Activated naive CD8-positive, alpha-beta T cell (primary cell): Measurements from ENCODE around the gene KRT83.

Experiments used
- H3K27ac Mint-ChIP-seq: one replicate; pipeline ENCODE4 v1.8.0; 2021; ENCODE audit warnings: mixed read lengths
- H3K27me3 Mint-ChIP-seq: one replicate; pipeline ENCODE4 v1.8.0; 2021; ENCODE audit warnings: mixed read lengths
- H3K36me3 Mint-ChIP-seq: one replicate; pipeline ENCODE4 v1.8.0; 2021; ENCODE audit warnings: mixed read lengths
- H3K4me1 Mint-ChIP-seq: one replicate; pipeline ENCODE4 v1.8.0; 2021; ENCODE audit warnings: low read depth, mixed read lengths
- H3K4me3 Mint-ChIP-seq: one replicate; pipeline ENCODE4 v1.8.0; 2021; ENCODE audit warnings: mild to moderate bottlenecking, mixed read lengths
- H3K9me3 Mint-ChIP-seq: one replicate; pipeline ENCODE4 v1.8.0; 2021; ENCODE audit warnings: low read depth, mixed read lengths

KRT83 gene

DNA sequence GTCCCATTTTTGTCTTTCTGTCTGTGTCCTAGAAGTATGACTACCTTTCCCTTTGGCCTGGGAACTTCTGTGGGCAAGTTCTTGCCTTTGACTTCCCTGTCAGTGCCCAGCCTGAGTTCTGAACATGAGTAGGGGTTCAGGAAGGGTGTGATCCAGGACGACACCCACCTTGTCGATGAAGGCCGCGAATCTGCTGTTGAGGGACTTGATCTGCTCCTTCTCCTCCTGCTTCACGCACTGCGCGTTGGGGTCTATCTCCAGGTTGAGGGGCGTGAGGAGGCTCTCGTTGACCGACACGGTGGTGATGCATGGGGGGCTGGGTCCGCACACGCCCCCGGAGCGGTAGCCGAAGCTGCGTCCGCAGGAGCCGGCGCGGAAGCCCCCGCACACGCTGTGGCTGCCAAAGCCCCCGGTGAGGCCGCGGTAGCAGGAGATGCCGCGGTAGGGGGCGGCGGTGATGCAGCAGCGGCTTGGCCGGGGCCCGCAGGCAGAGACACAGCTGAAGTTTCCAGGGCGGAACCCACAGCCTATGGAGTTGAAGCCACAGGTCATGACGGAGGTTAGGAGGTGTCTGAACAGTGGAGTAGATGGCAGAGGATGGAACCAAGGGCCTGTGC lies at the start of gene KRT83:
Gene KRT83 (minus strand): TSS at position 615 of the 617 bp plus-strand sequence. CDS start 63 bp downstream, at position 552.
- no peaks in the 10 kb centered on the region for H3K4me1 Mint-ChIP-seq
- H3K27ac Mint-ChIP-seq, result no peak within 1 kb of the TSS
- peaks cover 10% of the 10 kb centered on the region for H3K27me3 Mint-ChIP-seq
- H3K9me3 Mint-ChIP-seq, result no peaks in the 10 kb centered on the region
- no peak within 1 kb of the TSS for H3K4me3 Mint-ChIP-seq
- no peaks in the 10 kb centered on the region for H3K36me3 Mint-ChIP-seq

- Mint-ChIP-seq H3K4me1 (no peaks in the 10 kb centered on the region), H3K27ac (no peak overlapping the region), H3K9me3 (peaks cover 8% of the 10 kb centered on the region), H3K36me3 (no peaks in the 10 kb centered on the region), H3K27me3 (peaks cover 5% of the 10 kb centered on the region), H3K4me3 (no peak overlapping the region)
Measured at GRCh38 chr12:52369809-52370208, 48.6 kb upstream of the KRT83 start.

DNA sequence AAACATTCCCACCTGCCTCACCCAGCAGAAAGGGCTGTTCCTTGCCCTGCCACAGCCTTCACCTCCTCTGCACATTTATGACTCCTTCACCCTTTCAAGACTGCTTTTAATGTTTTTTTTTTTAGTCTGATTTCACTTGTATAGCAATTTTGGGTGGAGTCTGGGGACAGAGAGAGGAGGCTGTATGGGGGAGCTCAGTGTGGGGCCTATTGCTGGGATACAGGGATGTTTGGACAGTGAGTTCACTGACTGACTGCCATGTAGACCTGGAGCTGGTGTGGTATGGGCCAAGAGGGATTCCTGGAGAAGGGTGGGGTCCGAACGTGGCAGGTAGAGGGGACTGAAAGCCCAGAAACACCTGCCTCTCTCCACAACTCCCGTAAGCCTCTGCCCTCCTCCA lies 48.0 kb upstream of the KRT83 start:
- Mint-ChIP-seq H3K9me3 (peaks cover 6% of the 10 kb centered on the region), H3K4me1 (no peaks in the 10 kb centered on the region), H3K4me3 (no peak overlapping the region), H3K36me3 (no peaks in the 10 kb centered on the region), H3K27ac (no peak overlapping the region), H3K27me3 (peaks cover 5% of the 10 kb centered on the region)

DNA sequence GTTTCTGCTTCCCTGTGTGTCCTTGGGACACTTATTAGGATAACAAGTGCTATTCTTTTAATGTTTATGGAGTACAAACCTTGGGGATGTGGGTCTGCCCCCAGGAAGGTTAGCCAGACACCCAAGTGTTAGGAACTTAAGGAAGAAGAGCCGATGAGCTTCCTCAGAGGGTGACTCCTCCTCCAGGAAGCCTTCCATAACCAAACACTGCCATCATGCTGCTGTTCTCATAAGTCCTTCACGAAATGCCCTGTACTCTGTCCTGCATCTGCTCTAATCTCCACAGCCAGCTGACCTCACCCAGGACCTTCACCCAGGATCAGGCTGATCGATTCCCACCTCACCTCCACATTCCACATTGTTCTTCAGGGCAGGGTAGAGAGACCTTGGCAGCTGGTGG lies 47.3 kb upstream of the KRT83 start:
- H3K4me3 Mint-ChIP-seq, result no peak overlapping the region
- peaks cover 5% of the 10 kb centered on the region for H3K27me3 Mint-ChIP-seq
- H3K9me3 Mint-ChIP-seq, result no peaks in the 10 kb centered on the region
- H3K36me3 Mint-ChIP-seq, result no peaks in the 10 kb centered on the region
- H3K27ac Mint-ChIP-seq, result no peak overlapping the region
- H3K4me1 Mint-ChIP-seq, result no peaks in the 10 kb centered on the region

DNA sequence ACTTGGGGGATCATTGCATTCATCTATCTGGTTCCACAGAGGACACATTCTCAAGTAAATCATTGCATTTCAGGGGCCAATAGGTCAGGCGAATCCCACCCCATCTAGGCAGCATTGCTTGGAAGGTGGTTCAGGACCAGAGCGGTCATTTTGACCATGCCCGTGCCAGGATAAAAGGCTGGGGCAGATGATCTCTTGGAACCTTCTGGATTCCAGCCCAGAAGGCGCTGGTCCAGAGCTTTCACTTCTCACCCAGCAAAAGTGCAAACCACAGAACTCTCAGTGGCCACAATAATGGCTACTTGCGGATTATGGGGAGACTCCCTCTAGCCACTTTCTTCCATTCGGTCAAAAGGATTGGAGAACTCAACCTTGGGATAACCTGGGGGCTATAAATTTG lies 46.7 kb upstream of the KRT83 start:
- H3K4me3 Mint-ChIP-seq, result no peak overlapping the region
- peaks cover 5% of the 10 kb centered on the region for H3K27me3 Mint-ChIP-seq
- no peaks in the 10 kb centered on the region for H3K4me1 Mint-ChIP-seq
- no peak overlapping the region for H3K27ac Mint-ChIP-seq
- no peaks in the 10 kb centered on the region for H3K36me3 Mint-ChIP-seq
- no peaks in the 10 kb centered on the region for H3K9me3 Mint-ChIP-seq

GRCh38 chr12:52366738-52367485 lies 45.7 kb upstream of the KRT83 start, which contains the start of gene KRT85:
KRT85 (minus strand) TSS chr12:52367481; CDS start chr12:52367405, 76 bp downstream.
- peaks cover 3% of the 10 kb centered on the region for H3K27me3 Mint-ChIP-seq

DNA sequence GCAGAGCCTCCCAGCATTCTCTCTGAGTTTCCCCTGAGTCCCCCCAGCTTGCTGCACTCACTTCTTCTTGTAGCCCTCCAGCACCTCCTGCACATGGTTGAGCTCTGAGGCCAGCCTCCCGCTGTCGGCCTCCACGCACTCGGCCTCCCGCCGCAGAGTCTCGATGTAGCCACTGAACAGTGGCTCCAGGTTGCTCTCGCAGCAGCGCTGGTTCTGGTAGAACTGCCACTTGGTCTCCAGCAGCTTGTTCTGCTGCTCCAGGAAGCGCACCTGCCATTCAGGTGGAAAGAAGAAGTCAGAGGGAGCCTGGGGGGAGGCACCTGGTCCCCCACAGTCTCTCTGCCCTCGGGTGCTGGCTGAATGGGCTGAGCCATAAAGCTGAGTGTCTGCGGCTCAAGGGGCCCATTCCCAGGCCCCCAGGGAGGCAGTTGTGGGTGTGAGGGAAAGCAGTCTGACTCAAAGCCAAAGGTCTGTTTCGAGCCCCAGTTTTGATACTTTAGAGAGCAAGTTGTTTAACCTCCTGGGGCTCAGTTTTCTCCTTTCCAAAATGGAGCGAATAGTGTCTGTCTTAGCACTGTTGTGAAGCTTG lies 43.8 kb upstream of the KRT83 start:
- Mint-ChIP-seq H3K4me3 (no peak overlapping the region), H3K9me3 (no peaks in the 10 kb centered on the region), H3K27me3 (no peaks in the 10 kb centered on the region), H3K27ac (no peak overlapping the region), H3K4me1 (peaks cover 2% of the 10 kb centered on the region), H3K36me3 (no peaks in the 10 kb centered on the region)

More at GRCh38 chr12:52366738-52367485, 45.7 kb upstream of the KRT83 start, which contains the start of gene KRT85:
- Mint-ChIP-seq H3K4me1 (no peaks in the 10 kb centered on the region), H3K36me3 (no peaks in the 10 kb centered on the region), H3K4me3 (no peak within 1 kb of the TSS), H3K9me3 (no peaks in the 10 kb centered on the region), H3K27ac (no peak within 1 kb of the TSS)

- H3K9me3 Mint-ChIP-seq, result no peaks in the 10 kb centered on the region
- H3K27ac Mint-ChIP-seq, result no peak overlapping the region
Measured at GRCh38 chr12:52364061-52364460, 42.9 kb upstream of the KRT83 start.

DNA sequence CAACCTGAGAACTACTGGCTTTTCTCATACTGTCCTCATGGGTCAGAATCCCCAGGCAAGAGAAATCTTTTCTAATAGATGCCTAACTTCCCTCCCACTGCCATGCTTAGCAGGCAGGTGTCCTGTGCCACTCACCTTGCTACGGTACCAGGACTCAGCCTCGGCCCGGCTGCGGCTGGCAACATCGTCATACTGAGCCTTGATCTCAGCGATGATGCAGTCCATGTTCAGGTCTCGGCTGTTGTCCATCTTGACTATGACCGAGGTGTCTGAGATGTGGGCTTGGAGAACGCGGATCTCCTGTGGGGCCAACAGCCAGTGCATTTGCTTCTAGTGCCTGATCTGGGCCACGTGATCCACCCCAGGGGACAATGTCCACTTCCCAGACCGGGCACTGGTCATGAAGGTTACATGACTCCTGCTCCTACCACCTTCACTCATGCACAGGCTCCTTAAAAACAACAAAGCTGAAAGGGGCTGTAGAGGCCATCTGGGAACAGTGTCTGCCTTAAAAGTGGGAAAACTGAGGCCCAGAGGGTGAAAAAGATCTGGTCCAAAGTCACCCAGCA lies 42.0 kb upstream of the KRT83 start:
- peaks cover 18% of the 10 kb centered on the region for H3K4me1 Mint-ChIP-seq
- no peak overlapping the region for H3K4me3 Mint-ChIP-seq
- H3K27me3 Mint-ChIP-seq, result no peaks in the 10 kb centered on the region
- no peaks in the 10 kb centered on the region for H3K9me3 Mint-ChIP-seq
- H3K36me3 Mint-ChIP-seq, result no peaks in the 10 kb centered on the region
- no peak overlapping the region for H3K27ac Mint-ChIP-seq

More at GRCh38 chr12:52364061-52364460, 42.9 kb upstream of the KRT83 start:
- Mint-ChIP-seq H3K36me3 (no peaks in the 10 kb centered on the region), H3K4me3 (no peak overlapping the region), H3K4me1 (peaks cover 9% of the 10 kb centered on the region), H3K27me3 (no peaks in the 10 kb centered on the region)

DNA sequence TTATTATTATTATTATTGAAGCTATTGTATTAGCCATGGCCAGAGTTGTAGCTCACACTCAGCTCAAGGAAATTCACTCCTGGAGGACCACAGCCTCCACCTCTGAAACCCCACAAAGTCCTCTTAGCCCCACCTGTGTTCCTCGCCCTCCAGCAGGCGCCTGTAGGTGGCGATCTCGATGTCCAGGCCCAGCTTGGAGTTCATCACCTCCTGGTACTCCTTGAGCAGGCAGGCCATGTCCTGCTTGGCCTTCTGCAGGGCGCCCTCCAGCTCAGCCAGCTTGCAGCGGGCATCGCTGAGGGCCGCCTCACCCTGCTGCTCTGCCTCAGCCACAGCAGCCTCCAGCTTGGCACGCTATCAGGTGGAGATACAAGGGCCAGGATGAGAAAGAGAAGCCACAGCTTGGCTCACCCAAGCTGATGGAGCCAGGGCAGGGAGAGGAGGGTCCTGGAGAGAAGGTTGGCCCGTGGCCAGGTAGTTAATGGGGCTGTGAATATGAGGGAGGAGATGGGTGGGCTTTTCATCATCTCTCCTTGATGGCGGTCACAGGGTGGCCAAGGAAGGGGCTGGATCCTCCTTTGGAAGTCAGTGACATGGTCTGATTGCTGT lies 41.0 kb upstream of the KRT83 start:
- Mint-ChIP-seq H3K27me3 (no peaks in the 10 kb centered on the region), H3K4me3 (no peak overlapping the region), H3K36me3 (no peaks in the 10 kb centered on the region), H3K27ac (no peak overlapping the region), H3K4me1 (peaks cover 27% of the 10 kb centered on the region), H3K9me3 (no peaks in the 10 kb centered on the region)

DNA sequence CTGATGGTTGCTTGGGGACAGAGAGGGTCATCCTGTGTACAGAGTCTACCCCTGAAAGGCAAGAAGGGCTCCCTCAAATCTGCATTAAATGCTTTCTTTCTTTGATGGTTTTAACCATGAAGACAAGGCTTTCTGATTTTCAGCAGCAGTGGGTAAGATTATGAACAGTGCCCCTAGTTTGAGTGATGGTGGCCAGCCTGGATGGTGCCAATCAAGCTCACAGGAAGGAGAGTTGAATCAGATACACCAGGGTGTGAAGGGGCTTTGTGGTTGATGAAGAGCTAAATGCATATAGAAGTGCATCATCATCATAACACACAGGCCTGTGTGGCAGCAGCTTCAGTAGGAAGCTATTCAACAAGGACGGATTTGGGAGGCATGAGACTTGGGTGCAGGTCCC lies 40.4 kb upstream of the KRT83 start:
- H3K4me1 Mint-ChIP-seq, result peaks cover 27% of the 10 kb centered on the region
- H3K27ac Mint-ChIP-seq, result no peak overlapping the region
- H3K9me3 Mint-ChIP-seq, result no peaks in the 10 kb centered on the region
- no peaks in the 10 kb centered on the region for H3K36me3 Mint-ChIP-seq
- H3K27me3 Mint-ChIP-seq, result no peaks in the 10 kb centered on the region
- H3K4me3 Mint-ChIP-seq, result no peak overlapping the region

DNA sequence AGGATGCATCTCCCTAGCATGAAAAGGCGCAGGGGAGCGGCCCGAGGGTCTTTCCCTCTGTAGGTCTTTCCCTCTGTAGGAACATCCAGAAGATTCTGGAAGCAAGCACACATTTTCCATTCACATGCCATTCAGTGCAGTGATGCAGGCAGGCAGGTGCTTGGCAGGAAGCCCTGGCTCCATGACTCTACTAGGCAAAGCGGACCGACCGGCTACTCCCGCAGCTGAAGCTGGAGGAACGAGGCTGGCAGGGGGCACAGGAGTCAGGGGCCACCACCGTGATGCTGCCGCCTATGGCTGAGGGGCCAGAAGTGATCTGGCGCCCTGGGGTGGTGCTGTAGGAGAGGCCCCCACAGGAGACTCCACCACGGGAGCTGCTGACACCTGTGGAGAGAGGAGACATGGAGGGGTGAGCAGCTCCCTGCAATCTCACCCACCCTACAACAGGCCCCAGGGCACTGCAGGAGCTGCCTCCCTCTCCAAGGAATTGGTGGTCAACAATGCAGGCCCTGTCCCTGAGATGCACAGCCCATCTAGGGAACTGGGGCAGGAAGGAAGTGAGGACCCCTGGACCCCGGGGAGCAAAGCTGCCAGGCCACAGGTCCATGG lies 39.6 kb upstream of the KRT83 start:
- Mint-ChIP-seq H3K9me3 (no peaks in the 10 kb centered on the region), H3K27me3 (no peaks in the 10 kb centered on the region), H3K27ac (no peak overlapping the region), H3K4me1 (peaks cover 27% of the 10 kb centered on the region), H3K4me3 (no peak overlapping the region), H3K36me3 (no peaks in the 10 kb centered on the region)

DNA sequence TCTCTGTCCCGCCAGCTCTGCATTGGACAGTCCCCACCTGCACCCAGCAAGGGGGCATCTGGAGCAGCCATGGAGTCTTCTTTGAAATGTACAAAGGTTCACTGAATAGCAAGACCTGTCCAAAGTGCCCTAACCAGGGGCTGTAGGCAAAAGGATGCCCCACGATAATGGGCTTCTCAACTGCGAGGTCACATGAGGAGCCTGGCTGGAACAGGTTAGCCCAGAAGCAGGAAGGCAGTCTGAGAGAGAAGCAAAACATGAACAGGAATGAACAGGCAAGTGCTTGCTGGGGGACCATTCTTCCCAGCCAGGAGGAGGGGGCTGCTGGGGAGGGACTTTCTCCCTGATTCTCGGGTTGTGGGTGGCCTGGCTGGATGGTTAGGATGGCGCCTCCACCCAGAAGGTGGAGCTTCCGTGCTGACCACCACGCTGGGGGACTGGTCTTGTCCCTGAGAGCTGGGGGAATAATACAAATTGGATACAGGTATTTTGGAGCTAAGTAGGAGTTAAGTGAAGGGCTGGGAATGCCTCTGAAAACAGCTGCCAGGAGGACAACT lies 39.0 kb upstream of the KRT83 start:
- Mint-ChIP-seq H3K27ac (no peak overlapping the region), H3K27me3 (no peaks in the 10 kb centered on the region), H3K36me3 (no peaks in the 10 kb centered on the region), H3K4me3 (no peak overlapping the region), H3K4me1 (peaks cover 27% of the 10 kb centered on the region), H3K9me3 (no peaks in the 10 kb centered on the region)

DNA sequence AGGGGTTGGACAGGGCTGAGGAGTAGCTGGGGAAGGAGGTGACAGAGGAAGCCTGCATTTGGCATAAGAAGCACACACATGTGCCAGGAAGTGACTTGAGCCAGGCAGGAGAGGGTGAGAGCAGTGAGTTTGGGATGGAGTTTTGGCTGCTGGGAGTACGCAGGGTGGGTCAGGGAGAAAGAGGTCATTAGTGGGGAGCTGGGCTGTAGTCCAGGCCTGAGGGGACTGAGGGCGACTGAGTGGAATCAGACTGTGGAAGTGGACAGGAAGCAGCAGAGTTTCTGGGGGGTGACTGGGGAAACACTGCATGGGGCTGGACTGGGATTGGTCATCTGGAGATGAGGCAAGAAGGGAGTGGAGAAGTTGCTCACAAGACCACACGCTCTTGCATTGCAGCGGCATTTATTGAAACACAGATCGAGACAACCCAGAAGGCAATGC lies 38.4 kb upstream of the KRT83 start:
- H3K9me3 Mint-ChIP-seq, result no peaks in the 10 kb centered on the region
- H3K36me3 Mint-ChIP-seq, result no peaks in the 10 kb centered on the region
- peaks cover 27% of the 10 kb centered on the region for H3K4me1 Mint-ChIP-seq
- H3K4me3 Mint-ChIP-seq, result no peak overlapping the region
- H3K27ac Mint-ChIP-seq, result peak overlapping the region; percentile 78
- no peaks in the 10 kb centered on the region for H3K27me3 Mint-ChIP-seq
